ENCODE measurements around the gene PIK3CD. TPM values are rescaled to one million over a fixed set of nuclear protein-coding genes. Genes with fewer than 3 reads are reported as not detected.
"Not testable (repeated sequence)": the region's sequence is repeated elsewhere in the genome, so short reads cannot be mapped to it uniquely, and the experiment has no call there.

PIK3CD gene
- total RNA-seq, 1 donor from 2014 or later = 5.0 TPM

- DNase-seq (ENCODE audit: low read depth) = no peak
- Histone ChIP-seq H3K36me3 (ENCODE audit: control insufficient read depth, insufficient read depth, low read length) (peaks cover 26% of the 10 kb centered on the region), H3K27me3 (ENCODE audit: control insufficient read depth, insufficient read depth, low read length) (no peaks in the 10 kb centered on the region), H3K4me3 (ENCODE audit: low read depth, low read length) (no peak overlapping the region)
- TF ChIP-seq, protein P1, sequence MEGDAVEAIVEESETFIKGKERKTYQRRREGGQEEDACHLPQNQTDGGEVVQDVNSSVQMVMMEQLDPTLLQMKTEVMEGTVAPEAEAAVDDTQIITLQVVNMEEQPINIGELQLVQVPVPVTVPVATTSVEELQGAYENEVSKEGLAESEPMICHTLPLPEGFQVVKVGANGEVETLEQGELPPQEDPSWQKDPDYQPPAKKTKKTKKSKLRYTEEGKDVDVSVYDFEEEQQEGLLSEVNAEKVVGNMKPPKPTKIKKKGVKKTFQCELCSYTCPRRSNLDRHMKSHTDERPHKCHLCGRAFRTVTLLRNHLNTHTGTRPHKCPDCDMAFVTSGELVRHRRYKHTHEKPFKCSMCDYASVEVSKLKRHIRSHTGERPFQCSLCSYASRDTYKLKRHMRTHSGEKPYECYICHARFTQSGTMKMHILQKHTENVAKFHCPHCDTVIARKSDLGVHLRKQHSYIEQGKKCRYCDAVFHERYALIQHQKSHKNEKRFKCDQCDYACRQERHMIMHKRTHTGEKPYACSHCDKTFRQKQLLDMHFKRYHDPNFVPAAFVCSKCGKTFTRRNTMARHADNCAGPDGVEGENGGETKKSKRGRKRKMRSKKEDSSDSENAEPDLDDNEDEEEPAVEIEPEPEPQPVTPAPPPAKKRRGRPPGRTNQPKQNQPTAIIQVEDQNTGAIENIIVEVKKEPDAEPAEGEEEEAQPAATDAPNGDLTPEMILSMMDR (IDR thresholded peaks at IDR 0.05; ENCODE audit: insufficient read depth, low read length, severe bottlenecking) = no peak
- FAIRE-seq = no peak
These were observed 95.1 kb downstream of the PIK3CD start for GRCh38 chr1:9746651-9747050.

GRCh38 chr1:9748391-9748790 lies 96.9 kb downstream of the PIK3CD start:
- not testable (repeated sequence) for FAIRE-seq; H3K4me3 ChIP-seq (ENCODE audit: low read depth, low read length); H3K27me3 ChIP-seq (ENCODE audit: control insufficient read depth, insufficient read depth, low read length); DNase-seq (ENCODE audit: low read depth)
- H3K36me3 ChIP-seq (ENCODE audit: control insufficient read depth, insufficient read depth, low read length) = peaks cover 26% of the 10 kb centered on the region

DNA sequence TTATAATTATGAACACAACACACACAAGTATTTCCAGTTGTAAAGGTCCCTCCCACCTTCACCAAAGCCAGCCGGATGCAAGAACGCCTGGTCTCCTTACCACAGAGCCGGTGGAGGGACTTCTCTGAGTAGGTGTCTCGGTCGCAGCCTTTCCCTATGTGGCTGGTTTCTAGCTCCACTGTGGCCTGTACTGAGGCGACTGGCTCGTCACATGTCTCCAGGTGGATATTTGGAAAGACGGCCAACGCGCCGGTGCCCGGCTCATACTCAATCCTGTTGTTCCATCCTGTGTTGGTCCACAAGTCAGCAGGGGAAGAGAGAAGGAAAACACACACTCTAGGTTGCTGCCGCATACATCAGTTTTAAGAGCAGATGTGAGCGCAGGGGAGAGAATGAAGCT lies 97.8 kb downstream of the PIK3CD start:
- H3K27me3 ChIP-seq (ENCODE audit: control insufficient read depth, insufficient read depth, low read length) = no peaks in the 10 kb centered on the region
- DNase-seq (ENCODE audit: low read depth) (no peak), FAIRE-seq (no peak)
- H3K4me3 ChIP-seq (ENCODE audit: low read depth, low read length) = no peak overlapping the region
- TF ChIP-seq, protein P1 (IDR thresholded peaks at IDR 0.05; ENCODE audit: insufficient read depth, low read length, severe bottlenecking) = no peak
- H3K36me3 ChIP-seq (ENCODE audit: control insufficient read depth, insufficient read depth, low read length) = peaks cover 22% of the 10 kb centered on the region

GRCh38 chr1:9751971-9752370 lies 100.4 kb downstream of the PIK3CD start:
- DNase-seq (ENCODE audit: low read depth) (no peak), FAIRE-seq (no peak)
- Histone ChIP-seq H3K4me3 (ENCODE audit: low read depth, low read length) (no peak overlapping the region), H3K27me3 (ENCODE audit: control insufficient read depth, insufficient read depth, low read length) (no peaks in the 10 kb centered on the region), H3K36me3 (ENCODE audit: control insufficient read depth, insufficient read depth, low read length) (peaks cover 21% of the 10 kb centered on the region)
- TF ChIP-seq, protein P1 (IDR thresholded peaks at IDR 0.05; ENCODE audit: insufficient read depth, low read length, severe bottlenecking) = no peak

GRCh38 chr1:9753121-9753531 lies 101.6 kb downstream of the PIK3CD start:
- TF ChIP-seq, protein P1 (IDR thresholded peaks at IDR 0.05; ENCODE audit: insufficient read depth, low read length, severe bottlenecking) = no peak
- no peak for FAIRE-seq
- Histone ChIP-seq H3K4me3 (ENCODE audit: low read depth, low read length) (no peak overlapping the region), H3K27me3 (ENCODE audit: control insufficient read depth, insufficient read depth, low read length) (no peaks in the 10 kb centered on the region), H3K36me3 (ENCODE audit: control insufficient read depth, insufficient read depth, low read length) (peaks cover 21% of the 10 kb centered on the region)
- DNase-seq (ENCODE audit: low read depth) = peak; percentile 70

DNA sequence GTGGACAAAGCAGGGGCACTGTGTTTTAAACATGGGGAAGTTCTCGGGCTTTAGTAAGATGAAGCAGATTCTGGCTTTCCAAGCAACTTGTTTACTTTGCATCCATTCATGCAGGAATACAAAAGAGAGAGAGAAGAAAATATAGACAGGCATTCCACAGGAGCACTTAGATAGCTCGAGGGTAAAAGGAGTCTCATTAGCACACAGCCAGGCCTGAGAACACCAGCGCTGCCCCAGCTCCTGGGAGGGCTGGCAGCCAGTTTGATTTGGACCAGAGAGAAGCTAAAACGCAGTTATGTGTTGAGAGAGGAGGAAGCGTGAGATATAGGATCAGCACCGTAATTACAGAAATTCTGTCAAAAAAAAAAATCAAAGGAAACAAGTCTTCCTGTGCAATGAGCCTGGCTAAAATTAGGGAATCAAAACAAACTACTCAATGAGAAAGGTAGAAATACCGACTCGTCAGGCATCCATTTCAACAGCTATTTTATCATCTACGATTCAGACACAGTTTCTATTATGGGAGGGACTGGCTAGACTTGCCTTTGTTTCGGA lies 104.0 kb downstream of the PIK3CD start:
- Histone ChIP-seq H3K36me3 (ENCODE audit: control insufficient read depth, insufficient read depth, low read length) (peaks cover 10% of the 10 kb centered on the region), H3K27me3 (ENCODE audit: control insufficient read depth, insufficient read depth, low read length) (no peaks in the 10 kb centered on the region), H3K4me3 (ENCODE audit: low read depth, low read length) (no peak overlapping the region)
- FAIRE-seq = peak; percentile 13
- TF ChIP-seq, protein P1 (IDR thresholded peaks at IDR 0.05; ENCODE audit: insufficient read depth, low read length, severe bottlenecking) = no peak
- DNase-seq (ENCODE audit: low read depth) = peak; percentile 21

All from bronchial epithelial cell (primary cell).